Hematopoietic multipotent progenitor cell treated with erythropoietin and hydrocortisone succinate and interleukin-3 and kit ligand, for 6 days (in vitro differentiated cells): ENCODE data around the gene TAC3.
A peak's percentile ranks its signal among the peaks of the same experiment; 100 is the strongest.
"Not testable (repeated sequence)": the region's sequence is repeated elsewhere in the genome, so short reads cannot be mapped to it uniquely, and the experiment has no call there.

Experiments
- DNase-seq: peaks from one replicate; pipeline ENCODE4 v3.0.0-alpha.2; 2015

Gene TAC3

DNA sequence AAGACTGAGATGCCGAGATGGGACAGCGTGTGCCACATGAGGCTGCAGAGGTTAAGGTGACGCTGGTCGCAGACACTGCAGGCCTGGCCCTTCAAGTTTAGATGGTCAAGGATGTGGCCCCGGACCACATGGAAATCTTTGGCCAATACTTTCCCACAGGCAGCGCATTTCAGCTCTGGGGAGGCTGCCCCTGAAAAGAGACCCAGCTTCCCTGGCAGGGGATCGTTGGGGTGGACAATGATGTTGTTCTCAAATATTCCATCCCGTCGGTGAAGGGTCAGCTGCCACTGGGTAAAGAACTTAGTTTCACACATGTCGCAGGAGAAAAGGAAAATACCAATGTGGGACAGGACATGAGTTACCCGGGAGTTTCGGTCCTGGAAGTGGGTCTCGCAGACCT is 12.9 kb downstream of the TAC3 start:
- no peak for DNase-seq

- DNase-seq = peak; percentile 86
These were observed 14.9 kb downstream of the TAC3 start for GRCh38 chr12:57001448-57001906.

DNA sequence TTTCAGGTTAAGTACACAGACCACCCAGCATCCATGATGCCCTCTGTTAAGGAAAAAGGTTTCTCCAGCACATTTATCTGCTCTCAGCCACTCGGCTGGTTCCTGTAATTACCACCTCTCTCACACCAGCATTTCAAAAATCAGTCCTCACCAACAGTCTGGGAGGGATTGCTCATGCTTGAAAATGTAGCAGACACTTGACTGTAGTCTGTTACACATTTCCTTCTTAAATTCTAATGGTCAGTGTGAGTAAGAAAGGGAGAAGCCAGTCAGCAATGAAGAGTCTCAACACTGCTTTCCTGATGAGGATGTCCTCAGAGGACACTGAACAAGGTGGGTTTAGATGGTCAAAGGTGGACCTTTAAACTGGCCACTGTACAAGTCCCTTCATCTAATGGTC is 15.9 kb downstream of the TAC3 start:
- DNase-seq = no peak

DNA sequence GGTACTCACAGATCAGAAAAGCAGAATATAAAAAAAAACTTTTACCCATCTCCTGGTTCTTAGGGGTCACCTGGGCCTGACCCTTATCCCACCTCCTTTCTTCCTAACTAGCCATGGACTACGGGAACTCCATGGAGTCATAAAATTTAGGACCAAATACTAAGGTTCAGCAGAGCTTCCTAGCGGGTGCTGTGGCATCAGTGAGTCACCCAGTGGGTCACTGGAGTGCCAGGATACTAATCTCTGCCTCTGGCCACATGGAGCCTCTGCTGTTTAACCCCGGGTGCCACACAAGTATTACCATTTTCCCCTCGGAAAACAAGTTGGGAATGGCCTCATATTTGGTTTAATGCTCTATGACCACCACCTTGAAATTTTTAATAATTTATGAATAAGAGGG is 16.9 kb downstream of the TAC3 start:
- DNase-seq = no peak

- no peak for DNase-seq
These were observed 17.3 kb downstream of the TAC3 start for GRCh38 chr12:56998981-56999380.

DNA sequence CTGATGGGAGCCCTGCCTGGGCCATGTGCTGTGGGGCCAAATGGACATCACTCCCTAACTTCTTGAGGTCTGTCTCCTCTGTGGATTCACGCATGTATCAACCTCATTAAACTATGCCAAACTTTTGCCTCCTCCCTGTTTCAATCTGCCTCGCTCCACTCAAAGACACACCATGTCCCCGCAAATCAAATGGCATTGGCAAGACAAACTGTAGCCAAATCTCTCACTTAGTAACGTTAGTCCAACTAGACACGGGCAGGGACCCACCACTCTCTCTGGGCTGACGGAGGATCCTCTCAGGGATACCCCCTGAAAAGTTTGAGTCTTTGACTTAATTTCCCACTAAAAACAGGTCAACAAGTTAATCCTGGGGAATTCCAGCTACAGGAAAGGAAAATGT is 18.0 kb downstream of the TAC3 start:
- DNase-seq = no peak

DNA sequence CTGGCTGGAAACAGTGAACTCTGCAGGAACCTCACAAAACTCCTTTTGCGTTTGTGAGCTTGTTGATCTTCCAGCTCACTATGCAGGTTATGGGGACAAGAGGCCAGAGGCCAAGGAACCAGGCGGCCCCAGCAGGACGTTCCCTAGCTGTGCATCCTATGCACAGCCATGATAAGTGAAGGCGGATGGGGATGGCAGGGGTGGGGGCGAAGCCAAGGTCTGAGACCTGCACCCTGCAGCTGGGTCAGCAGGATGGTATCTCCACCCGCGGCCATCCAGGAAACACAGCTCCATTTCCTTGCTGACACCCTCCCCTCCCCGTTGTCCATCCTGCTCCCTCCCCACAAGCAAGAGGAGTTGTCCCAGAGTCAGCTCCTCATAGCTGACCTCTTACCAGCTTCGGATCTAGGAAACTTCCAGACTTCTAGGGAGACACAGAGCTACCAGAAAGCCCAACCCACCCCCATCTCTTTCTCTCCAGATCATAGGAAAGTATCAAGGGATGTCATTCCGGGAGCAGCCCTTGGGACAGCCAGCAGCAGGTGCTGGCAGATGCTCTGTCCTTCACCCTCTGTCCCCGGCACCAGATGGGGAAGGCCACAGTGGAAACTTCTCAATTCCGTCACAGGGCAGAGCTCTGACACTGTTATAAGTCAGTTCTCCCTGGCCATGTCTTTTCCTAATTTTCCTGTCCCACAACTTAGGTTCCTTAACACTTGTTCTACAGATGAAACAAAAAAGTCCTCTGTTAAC is 19.4 kb downstream of the TAC3 start:
- DNase-seq = no peak

DNA sequence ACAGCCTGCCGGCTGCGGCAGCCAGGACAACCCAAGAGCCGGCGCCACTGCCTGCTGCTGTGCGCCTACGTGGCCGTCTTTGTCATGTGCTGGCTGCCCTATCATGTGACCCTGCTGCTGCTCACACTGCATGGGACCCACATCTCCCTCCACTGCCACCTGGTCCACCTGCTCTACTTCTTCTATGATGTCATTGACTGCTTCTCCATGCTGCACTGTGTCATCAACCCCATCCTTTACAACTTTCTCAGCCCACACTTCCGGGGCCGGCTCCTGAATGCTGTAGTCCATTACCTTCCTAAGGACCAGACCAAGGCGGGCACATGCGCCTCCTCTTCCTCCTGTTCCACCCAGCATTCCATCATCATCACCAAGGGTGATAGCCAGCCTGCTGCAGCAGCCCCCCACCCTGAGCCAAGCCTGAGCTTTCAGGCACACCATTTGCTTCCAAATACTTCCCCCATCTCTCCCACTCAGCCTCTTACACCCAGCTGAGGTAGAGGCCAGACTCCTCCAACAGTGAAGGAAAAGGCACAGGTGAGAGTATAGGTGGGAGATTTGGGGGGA is 20.3 kb downstream of the TAC3 start:
- DNase-seq = no peak

- no peak for DNase-seq
These were observed 21.0 kb downstream of the TAC3 start for GRCh38 chr12:56995201-56995929.

DNA sequence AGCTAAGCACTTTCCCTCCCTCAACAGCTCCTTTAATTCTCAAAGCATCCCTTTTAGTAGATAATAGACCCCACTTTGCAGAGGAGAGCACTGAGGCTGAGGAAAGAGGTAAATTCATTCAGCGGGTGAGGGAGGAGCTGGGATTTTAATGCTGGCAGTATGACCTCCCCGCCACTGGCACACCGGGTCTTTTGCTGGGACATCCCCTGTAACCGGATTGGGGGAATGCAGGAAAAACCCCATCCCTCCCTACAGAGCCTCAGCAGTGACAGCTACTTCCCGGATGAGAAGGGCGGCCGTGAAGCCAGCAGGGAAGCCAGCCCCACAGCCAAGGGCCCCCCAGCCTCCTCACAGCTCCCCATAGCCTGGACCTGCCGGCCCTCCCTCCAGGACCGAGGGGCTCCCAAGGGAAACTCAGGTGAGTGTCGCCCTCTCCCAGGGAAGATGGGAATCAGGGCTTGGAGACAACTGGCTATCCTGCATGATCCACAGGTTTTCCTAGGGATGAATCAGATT is 22.0 kb downstream of the TAC3 start:
- no peak for DNase-seq

- no peak for DNase-seq
These were observed 23.0 kb downstream of the TAC3 start for GRCh38 chr12:56993346-56993745.

- DNase-seq = peak; percentile 49
These were observed 24.7 kb downstream of the TAC3 start for GRCh38 chr12:56991319-56992246.

GRCh38 chr12:56990648-56991318 is 25.5 kb downstream of the TAC3 start:
- no peak for DNase-seq

DNA sequence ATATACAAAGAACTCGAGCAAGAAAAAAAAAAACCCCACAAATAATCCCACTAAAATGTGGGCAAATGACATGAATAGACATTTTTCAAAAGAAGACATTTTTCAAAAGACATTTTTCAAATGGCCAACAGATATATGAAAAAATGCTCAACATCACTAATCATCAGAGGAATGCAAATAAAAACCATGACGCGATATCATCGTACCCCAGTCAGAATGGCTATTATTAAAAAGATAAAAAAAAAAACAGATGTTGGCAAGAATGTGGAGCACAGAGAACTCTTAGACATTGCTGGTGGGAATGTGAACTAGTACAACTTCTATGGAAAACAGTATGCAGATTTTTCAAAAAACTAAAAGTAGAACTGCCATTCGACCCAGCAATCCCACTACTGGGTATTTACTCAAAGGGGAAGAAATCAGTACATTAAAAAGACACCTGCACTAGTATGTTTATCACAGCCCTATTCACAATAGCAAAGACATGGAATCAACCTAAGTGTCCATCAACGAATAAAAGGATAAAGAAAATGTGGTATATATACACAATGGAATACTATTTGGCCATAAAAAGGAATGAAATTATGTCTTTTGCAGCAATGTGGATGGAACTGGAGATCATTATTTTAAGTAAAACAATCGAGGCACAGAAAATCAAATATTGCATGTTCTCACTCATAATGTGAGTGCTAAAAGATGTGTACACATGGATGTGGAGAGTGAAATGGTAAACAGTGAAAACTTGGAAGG is 26.3 kb downstream of the TAC3 start:
- no peak for DNase-seq

- peak; percentile 93 for DNase-seq
These were observed 28.1 kb downstream of the TAC3 start for GRCh38 chr12:56988207-56988739.

DNA sequence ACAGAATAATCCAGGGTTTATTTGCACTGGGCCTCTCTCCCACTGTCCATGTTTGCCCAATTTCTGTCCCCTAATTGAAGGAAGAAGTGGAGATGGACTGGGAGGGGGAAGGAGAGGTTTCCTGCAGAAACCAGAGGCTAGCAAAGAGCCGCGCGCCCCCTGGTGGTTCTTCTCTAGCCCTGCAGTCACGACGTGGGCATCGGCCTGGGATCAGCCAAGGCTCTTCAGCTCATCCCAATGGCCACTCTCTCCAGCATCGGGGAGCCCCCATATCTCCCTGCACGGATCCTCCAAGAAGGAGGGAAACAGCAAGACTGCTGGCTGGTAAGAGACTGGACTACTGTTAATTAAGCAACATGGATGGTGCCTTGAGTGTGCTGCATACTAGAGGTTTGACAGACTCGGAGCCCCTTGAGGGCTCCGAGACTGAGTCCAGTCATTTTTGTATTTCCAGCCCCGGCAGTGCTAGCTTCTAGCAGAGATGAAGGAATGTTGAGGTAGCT is 28.7 kb downstream of the TAC3 start:
- peak; percentile 93 for DNase-seq

GRCh38 chr12:56987011-56987410 is 29.3 kb downstream of the TAC3 start:
- no peak for DNase-seq

DNA sequence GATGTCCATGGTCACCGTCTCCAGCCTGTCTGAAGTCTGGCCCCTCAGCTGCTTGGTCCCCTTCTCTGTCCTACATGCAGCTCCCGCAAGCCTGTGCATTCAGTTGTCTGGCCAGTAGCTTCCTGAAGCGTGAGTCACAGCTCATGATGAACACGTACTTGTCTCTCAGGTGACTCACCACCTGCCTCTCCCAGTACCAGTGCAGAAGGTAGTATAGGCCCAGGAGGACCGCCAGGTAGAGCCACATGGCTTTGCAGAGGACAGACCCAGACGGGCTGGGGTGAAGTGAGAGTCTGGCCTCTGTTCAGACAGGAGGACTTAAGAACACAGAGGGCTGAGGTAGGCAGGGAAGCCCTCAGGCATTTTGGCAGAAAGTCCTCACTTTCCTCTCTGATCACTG is 30.6 kb downstream of the TAC3 start:
- DNase-seq = not testable (repeated sequence)

- no peak for DNase-seq
These were observed 32.9 kb downstream of the TAC3 start for GRCh38 chr12:56983386-56983785.

- not testable (repeated sequence) for DNase-seq
These were observed 33.6 kb downstream of the TAC3 start for GRCh38 chr12:56982578-56983236.
